HEK293 (cell line): ENCODE data around the gene VCAM1.

Experiments
- CTCF ChIA-PET: fragments of 350-600 bp; formaldehyde crosslinking; extraction: SDS; loops from one replicate; lab custom pipeline; 2021; ENCODE audit warnings: antibody characterized with exemption; lab: Yijun Ruan, JAX
- POLR2A ChIA-PET: fragments of 300-600 bp; formaldehyde crosslinking; extraction: SDS; loops from one replicate; lab custom pipeline; 2020; ENCODE audit warnings: antibody characterized with exemption, inconsistent platforms; lab: Yijun Ruan, JAX
- H3K27ac ChIP-seq: fragments of 200-500 bp; sonication (Bioruptor generic); 2 replicates; pipeline ENCODE4 v1.5.1; 2014; ENCODE audit warnings: low read depth, low read length, control low read depth, inconsistent platforms; ENCODE audit errors: extremely low read depth
- H3K36me3 ChIP-seq, 2 experiments: fragments of 200-500 bp in 1 of 2; sonication (Bioruptor generic) in 1 of 2; 1 replicate in 1 of 2; 2 replicates in 1 of 2; pipeline ENCODE4 v1.5.1; 2014 to 2017; ENCODE audit warnings: inconsistent platforms in 2 of 2, low read length in 2 of 2; ENCODE audit not compliant: control insufficient read depth in 2 of 2, insufficient read depth in 1 of 2
- H3K4me1 ChIP-seq: fragments of 200-500 bp; sonication (Bioruptor generic); 2 replicates; pipeline ENCODE4 v1.5.1; 2014; ENCODE audit warnings: mild to moderate bottlenecking, low read length, inconsistent platforms; ENCODE audit not compliant: control insufficient read depth, insufficient read depth
- H3K4me3 ChIP-seq: 2 replicates; pipeline ENCODE4 v1.5.1; 2011; ENCODE audit warnings: low read depth, mild to moderate bottlenecking, control low read depth, low read length, moderate library complexity
- H3K9me3 ChIP-seq: fragments of 200-500 bp; sonication (Bioruptor generic); 2 replicates; pipeline ENCODE4 v1.5.1; 2014; ENCODE audit warnings: low read depth, low read length, inconsistent platforms; ENCODE audit not compliant: control insufficient read depth, insufficient read depth
- BCL11B ChIP-seq: fragments of 450-650 bp; formaldehyde crosslinking; IDR thresholded peaks from 2 replicates; pipeline ENCODE4 v1.5.1; 2016; ENCODE audit warnings: low read depth, missing biosample characterization, missing genetic modification characterization
- ZIC2 ChIP-seq: fragments of 450-650 bp; formaldehyde crosslinking; IDR thresholded peaks from 2 replicates; pipeline ENCODE4 v1.5.1; 2016; ENCODE audit warnings: missing biosample characterization, missing genetic modification characterization
- ZNF112 ChIP-seq: fragments of 450-650 bp; formaldehyde crosslinking; IDR thresholded peaks from 2 replicates; pipeline ENCODE4 v1.5.0; 2017; ENCODE audit warnings: missing biosample characterization, missing genetic modification characterization
- ZNF114 ChIP-seq: fragments of 450-650 bp; formaldehyde crosslinking; IDR thresholded peaks from 2 replicates; pipeline ENCODE4 v1.5.0; 2017; ENCODE audit warnings: missing biosample characterization, missing genetic modification characterization
- ZNF157 ChIP-seq: fragments of 450-650 bp; formaldehyde crosslinking; IDR thresholded peaks from 2 replicates; pipeline ENCODE4 v1.5.1; 2016; ENCODE audit warnings: missing biosample characterization, missing genetic modification characterization
- ZNF341 ChIP-seq: fragments of 450-650 bp; formaldehyde crosslinking; IDR thresholded peaks from 2 replicates; pipeline ENCODE4; 2016; ENCODE audit warnings: low read depth, missing biosample characterization, missing genetic modification characterization
- ZNF366 ChIP-seq: fragments of 450-650 bp; formaldehyde crosslinking; conservative IDR thresholded peaks from 2 replicates; pipeline ENCODE4 v1.5.1; 2016; ENCODE audit warnings: missing biosample characterization, missing genetic modification characterization
- ZNF571 ChIP-seq: fragments of 450-650 bp; formaldehyde crosslinking; IDR thresholded peaks from 2 replicates; pipeline ENCODE4 v1.5.0; 2017; ENCODE audit warnings: missing biosample characterization, missing genetic modification characterization
- ZNF623 ChIP-seq: fragments of 450-650 bp; formaldehyde crosslinking; IDR thresholded peaks from 2 replicates; pipeline ENCODE4 v1.5.1; 2016; ENCODE audit warnings: missing biosample characterization, missing genetic modification characterization
- ZNF768 ChIP-seq: fragments of 450-650 bp; formaldehyde crosslinking; IDR thresholded peaks from 2 replicates; pipeline ENCODE4 v1.5.1; 2018; ENCODE audit warnings: missing biosample characterization, mild to moderate bottlenecking, missing genetic modification characterization
- ZNF791 ChIP-seq: fragments of 450-650 bp; formaldehyde crosslinking; IDR thresholded peaks from 2 replicates; pipeline ENCODE4 v1.5.1; 2016; ENCODE audit warnings: missing biosample characterization, missing genetic modification characterization
- ZNF837 ChIP-seq: fragments of 450-650 bp; formaldehyde crosslinking; IDR thresholded peaks from 2 replicates; pipeline ENCODE4 v1.5.1; 2016; ENCODE audit warnings: missing biosample characterization, missing genetic modification characterization
- ZSCAN30 ChIP-seq: fragments of 450-650 bp; IDR thresholded peaks from 2 replicates; pipeline ENCODE4 v1.5.1; 2018; ENCODE audit warnings: missing biosample characterization, mild to moderate bottlenecking, missing genetic modification characterization, moderate library complexity
- TF ChIP-seq, protein P1 (sequence below): fragments of 450-650 bp; formaldehyde crosslinking; IDR thresholded peaks from 2 replicates; pipeline ENCODE4 v1.5.1; 2016; ENCODE audit warnings: missing biosample characterization, missing genetic modification characterization
- TF ChIP-seq, protein P2 (sequence below): fragments of 450-650 bp; formaldehyde crosslinking; IDR thresholded peaks from 2 replicates; pipeline ENCODE4 v1.5.1; 2016; ENCODE audit warnings: missing biosample characterization, missing genetic modification characterization
- TF ChIP-seq, protein P3 (sequence below): fragments of 450-650 bp; formaldehyde crosslinking; IDR thresholded peaks from 2 replicates; pipeline ENCODE4 v1.5.1; 2016; ENCODE audit warnings: missing biosample characterization, missing genetic modification characterization

VCAM1 gene

DNA sequence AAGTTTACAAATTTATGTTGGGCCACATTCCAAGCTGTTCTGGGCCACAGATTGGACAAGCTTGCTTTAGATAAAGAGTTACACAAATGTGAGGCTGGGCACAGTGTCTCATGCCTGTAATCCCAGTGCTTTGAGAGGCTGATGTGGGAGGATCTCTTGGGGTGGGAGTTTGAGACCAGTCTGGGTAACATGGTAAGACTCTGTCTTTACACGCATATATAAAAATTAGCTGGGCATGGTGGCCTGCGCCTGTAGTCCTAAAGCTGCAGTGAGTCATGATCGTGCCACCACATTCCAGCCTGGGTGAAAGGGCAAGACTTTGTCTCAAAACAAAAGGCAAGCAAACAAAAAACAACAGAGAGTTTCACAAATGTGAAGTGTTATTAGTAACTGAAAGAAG is 5.9 kb upstream of the VCAM1 start (continued):
- no peak for TF ChIP-seq ZNF791 (tag by site-specific recombination)
- no peak for TF ChIP-seq ZNF571
- TF ChIP-seq ZNF837 (tag by site-specific recombination), result no peak
- no peak for TF ChIP-seq ZNF768
- TF ChIP-seq ZNF157, result no peak
- no peak for TF ChIP-seq ZNF112

DNA sequence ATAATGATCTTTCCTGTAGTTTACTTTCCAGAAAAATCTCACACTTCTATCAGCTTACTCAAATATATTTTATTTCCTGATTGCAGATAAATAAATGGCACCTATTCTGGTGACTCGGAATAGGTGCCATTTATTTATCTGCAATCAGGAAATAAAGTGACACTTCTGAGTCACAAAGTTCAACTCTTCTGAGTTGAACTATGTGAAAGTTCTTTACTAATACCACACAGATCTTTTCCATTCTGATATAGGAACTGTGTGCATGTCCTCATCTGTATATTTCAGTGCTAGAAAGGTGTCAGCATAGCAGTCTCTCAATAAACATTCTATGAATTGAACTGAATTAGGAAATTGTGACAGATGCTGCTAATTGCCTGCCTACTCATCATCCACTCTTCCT is 4.9 kb upstream of the VCAM1 start:
- no peaks in the 10 kb centered on the region for H3K36me3 ChIP-seq
- POLR2A ChIA-PET, result no interaction called here
- no peak overlapping the region for H3K27ac ChIP-seq
- TF ChIP-seq ZNF341 (tag by site-specific recombination) (no peak), ZNF114 (tag by site-specific recombination) (no peak), ZNF366 (tag by site-specific recombination) (no peak)
- TF ChIP-seq, protein P1, sequence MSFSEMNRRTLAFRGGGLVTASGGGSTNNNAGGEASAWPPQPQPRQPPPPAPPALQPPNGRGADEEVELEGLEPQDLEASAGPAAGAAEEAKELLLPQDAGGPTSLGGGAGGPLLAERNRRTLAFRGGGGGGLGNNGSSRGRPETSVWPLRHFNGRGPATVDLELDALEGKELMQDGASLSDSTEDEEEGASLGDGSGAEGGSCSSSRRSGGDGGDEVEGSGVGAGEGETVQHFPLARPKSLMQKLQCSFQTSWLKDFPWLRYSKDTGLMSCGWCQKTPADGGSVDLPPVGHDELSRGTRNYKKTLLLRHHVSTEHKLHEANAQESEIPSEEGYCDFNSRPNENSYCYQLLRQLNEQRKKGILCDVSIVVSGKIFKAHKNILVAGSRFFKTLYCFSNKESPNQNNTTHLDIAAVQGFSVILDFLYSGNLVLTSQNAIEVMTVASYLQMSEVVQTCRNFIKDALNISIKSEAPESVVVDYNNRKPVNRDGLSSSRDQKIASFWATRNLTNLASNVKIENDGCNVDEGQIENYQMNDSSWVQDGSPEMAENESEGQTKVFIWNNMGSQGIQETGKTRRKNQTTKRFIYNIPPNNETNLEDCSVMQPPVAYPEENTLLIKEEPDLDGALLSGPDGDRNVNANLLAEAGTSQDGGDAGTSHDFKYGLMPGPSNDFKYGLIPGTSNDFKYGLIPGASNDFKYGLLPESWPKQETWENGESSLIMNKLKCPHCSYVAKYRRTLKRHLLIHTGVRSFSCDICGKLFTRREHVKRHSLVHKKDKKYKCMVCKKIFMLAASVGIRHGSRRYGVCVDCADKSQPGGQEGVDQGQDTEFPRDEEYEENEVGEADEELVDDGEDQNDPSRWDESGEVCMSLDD (tag by site-specific recombination), result no peak
- TF ChIP-seq, protein P2, sequence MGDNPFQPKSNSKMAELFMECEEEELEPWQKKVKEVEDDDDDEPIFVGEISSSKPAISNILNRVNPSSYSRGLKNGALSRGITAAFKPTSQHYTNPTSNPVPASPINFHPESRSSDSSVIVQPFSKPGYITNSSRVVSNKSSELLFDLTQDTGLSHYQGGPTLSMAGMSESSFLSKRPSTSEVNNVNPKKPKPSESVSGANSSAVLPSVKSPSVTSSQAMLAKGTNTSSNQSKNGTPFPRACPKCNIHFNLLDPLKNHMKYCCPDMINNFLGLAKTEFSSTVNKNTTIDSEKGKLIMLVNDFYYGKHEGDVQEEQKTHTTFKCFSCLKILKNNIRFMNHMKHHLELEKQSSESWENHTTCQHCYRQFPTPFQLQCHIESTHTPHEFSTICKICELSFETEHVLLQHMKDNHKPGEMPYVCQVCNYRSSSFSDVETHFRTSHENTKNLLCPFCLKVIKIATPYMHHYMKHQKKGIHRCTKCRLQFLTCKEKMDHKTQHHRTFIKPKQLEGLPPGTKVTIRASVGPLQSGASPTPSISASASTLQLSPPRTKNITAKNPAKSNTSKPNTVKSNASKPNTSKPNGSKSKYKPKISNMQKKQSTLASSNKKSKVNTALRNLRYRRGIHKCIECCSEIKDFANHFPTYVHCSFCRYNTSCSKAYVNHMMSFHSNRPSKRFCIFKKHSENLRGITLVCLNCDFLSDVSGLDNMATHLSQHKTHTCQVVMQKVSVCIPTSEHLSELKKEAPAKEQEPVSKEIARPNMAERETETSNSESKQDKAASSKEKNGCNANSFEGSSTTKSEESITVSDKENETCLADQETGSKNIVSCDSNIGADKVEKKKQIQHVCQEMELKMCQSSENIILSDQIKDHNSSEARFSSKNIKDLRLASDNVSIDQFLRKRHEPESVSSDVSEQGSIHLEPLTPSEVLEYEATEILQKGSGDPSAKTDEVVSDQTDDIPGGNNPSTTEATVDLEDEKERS (tag by site-specific recombination), result no peak
- no peaks in the 10 kb centered on the region for H3K4me1 ChIP-seq
- no peak overlapping the region for H3K4me3 ChIP-seq
- CTCF ChIA-PET, result no interaction called here
- no peaks in the 10 kb centered on the region for H3K9me3 ChIP-seq

DNA sequence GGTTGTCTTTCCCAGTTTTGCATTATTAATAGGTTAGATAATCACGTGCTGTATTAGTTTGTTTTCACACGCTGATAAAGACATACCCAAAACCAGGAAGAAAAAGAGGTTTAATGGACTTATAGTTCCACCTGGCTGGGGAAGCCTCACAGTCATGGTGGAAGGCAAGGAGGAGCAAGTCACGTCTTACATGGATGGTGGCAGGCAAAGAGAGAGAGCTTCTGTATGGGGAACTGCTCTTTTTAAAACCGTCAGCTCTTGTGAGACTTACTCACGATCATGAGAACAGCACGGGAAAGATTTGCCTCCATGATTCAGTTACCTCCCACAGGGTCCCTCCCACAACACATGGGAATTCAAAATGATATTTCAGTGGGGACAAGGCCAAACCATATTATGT is 2.3 kb upstream of the VCAM1 start:
- POLR2A ChIA-PET, result no interaction called here

More for the DNA sequence above, 2.3 kb upstream of the VCAM1 start:
- CTCF ChIA-PET, result no interaction called here
- H3K4me3 ChIP-seq, result no peak overlapping the region
- H3K27ac ChIP-seq, result no peak overlapping the region
- no peaks in the 10 kb centered on the region for H3K36me3 ChIP-seq
- no peaks in the 10 kb centered on the region for H3K4me1 ChIP-seq
- TF ChIP-seq, protein P3, sequence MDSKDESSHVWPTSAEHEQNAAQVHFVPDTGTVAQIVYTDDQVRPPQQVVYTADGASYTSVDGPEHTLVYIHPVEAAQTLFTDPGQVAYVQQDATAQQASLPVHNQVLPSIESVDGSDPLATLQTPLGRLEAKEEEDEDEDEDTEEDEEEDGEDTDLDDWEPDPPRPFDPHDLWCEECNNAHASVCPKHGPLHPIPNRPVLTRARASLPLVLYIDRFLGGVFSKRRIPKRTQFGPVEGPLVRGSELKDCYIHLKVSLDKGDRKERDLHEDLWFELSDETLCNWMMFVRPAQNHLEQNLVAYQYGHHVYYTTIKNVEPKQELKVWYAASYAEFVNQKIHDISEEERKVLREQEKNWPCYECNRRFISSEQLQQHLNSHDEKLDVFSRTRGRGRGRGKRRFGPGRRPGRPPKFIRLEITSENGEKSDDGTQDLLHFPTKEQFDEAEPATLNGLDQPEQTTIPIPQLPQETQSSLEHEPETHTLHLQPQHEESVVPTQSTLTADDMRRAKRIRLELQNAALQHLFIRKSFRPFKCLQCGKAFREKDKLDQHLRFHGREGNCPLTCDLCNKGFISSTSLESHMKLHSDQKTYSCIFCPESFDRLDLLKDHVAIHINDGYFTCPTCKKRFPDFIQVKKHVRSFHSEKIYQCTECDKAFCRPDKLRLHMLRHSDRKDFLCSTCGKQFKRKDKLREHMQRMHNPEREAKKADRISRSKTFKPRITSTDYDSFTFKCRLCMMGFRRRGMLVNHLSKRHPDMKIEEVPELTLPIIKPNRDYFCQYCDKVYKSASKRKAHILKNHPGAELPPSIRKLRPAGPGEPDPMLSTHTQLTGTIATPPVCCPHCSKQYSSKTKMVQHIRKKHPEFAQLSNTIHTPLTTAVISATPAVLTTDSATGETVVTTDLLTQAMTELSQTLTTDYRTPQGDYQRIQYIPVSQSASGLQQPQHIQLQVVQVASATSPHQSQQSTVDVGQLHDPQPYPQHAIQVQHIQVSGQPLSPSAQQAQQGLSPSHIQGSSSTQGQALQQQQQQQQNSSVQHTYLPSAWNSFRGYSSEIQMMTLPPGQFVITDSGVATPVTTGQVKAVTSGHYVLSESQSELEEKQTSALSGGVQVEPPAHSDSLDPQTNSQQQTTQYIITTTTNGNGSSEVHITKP (tag by site-specific recombination), result no peak
- TF ChIP-seq ZSCAN30 (tag by site-specific recombination) (no peak), BCL11B (tag by site-specific recombination) (no peak), ZNF623 (tag by site-specific recombination) (no peak), ZIC2 (tag by site-specific recombination) (no peak)
- TF ChIP-seq, all 188 proteins: peak for 0
- H3K9me3 ChIP-seq, result no peaks in the 10 kb centered on the region
